Common myeloid progenitor, CD34-positive (primary cell): Measurements from ENCODE around the gene ZNF516.

ENCODE experiments used
- CTCF ChIA-PET: fragments of 350-600 bp; sonication (Branson Sonifier 250); formaldehyde crosslinking; loops from one replicate; lab custom pipeline; 2021; ENCODE audit warnings: antibody characterized with exemption; lab: Charles Lee
- POLR2A ChIA-PET: fragments of 350-600 bp; sonication (Branson Sonifier 250); formaldehyde crosslinking; loops from one replicate; lab custom pipeline; 2021; ENCODE audit warnings: antibody characterized with exemption; lab: Charles Lee
- DNase-seq, 3 donors: peaks; one replicate each; pipeline versions ENCODE4 v3.0.0 to v3.0.0-alpha.2; 2013
- H3K27ac ChIP-seq, 2 experiments: 1 replicate in 1 of 2; 2 replicates in 1 of 2; pipeline ENCODE4 v1.7.0; 2013; ENCODE audit warnings: inconsistent platforms in 2 of 2, low read length in 2 of 2, mild to moderate bottlenecking in 2 of 2, low read depth in 1 of 2, moderate library complexity in 1 of 2; ENCODE audit not compliant: severe bottlenecking in 2 of 2, insufficient read depth in 1 of 2, poor library complexity in 1 of 2
- H3K27me3 ChIP-seq, 5 experiments: replicated peaks in 2 of 5; 1 replicate in 3 of 5; 2 replicates in 2 of 5; pipeline versions ENCODE4 v1.6.1 to v1.7.0; 2013; ENCODE audit warnings: low read length in 4 of 5, mild to moderate bottlenecking in 2 of 5, moderate library complexity in 2 of 5, inconsistent platforms in 1 of 5; ENCODE audit not compliant: insufficient read depth in 5 of 5, control insufficient read depth in 4 of 5
- H3K36me3 ChIP-seq, 4 experiments: 1 replicate in 2 of 4; 2 replicates in 2 of 4; pipeline versions ENCODE4 v1.6.1 to v1.7.0; 2013; ENCODE audit warnings: low read length in 3 of 4, control low read depth in 1 of 4, mild to moderate bottlenecking in 1 of 4; ENCODE audit not compliant: control insufficient read depth in 4 of 4, insufficient read depth in 4 of 4
- H3K4me1 ChIP-seq, 4 experiments: 1 replicate in 3 of 4; 2 replicates in 1 of 4; pipeline versions ENCODE4 v1.6.1 to v1.7.1; 2013; ENCODE audit warnings: low read length in 3 of 4, mild to moderate bottlenecking in 3 of 4, control low read depth in 1 of 4, inconsistent platforms in 1 of 4, moderate library complexity in 1 of 4; ENCODE audit not compliant: control insufficient read depth in 4 of 4, insufficient read depth in 4 of 4; ENCODE audit errors: control extremely low read depth in 1 of 4
- H3K4me3 ChIP-seq, 7 experiments: 1 replicate in 4 of 7; 2 replicates in 3 of 7; pipeline versions ENCODE4 v1.5.1 to v1.7.0; 2013; ENCODE audit warnings: mild to moderate bottlenecking in 7 of 7, low read length in 6 of 7, moderate library complexity in 6 of 7, inconsistent platforms in 2 of 7, low read depth in 2 of 7, control low read depth in 1 of 7; ENCODE audit not compliant: insufficient read depth in 4 of 7, control insufficient read depth in 1 of 7; ENCODE audit errors: extremely low read depth in 1 of 7
- H3K9me3 ChIP-seq, 5 experiments: 1 replicate in 4 of 5; 2 replicates in 1 of 5; pipeline versions ENCODE4 v1.6.1 to v1.7.1; 2013; ENCODE audit warnings: low read length in 4 of 5, mild to moderate bottlenecking in 2 of 5, inconsistent platforms in 1 of 5, low read depth in 1 of 5, moderate library complexity in 1 of 5; ENCODE audit not compliant: control insufficient read depth in 4 of 5, insufficient read depth in 2 of 5; ENCODE audit errors: control extremely low read depth in 1 of 5
- WGBS: methylation state at CpG from one replicate; pipeline ENCODE4 v1.1.5; 2013; ENCODE audit not compliant: insufficient coverage; 5-methylcytosine and 5-hydroxymethylcytosine counted together

Gene ZNF516

DNA sequence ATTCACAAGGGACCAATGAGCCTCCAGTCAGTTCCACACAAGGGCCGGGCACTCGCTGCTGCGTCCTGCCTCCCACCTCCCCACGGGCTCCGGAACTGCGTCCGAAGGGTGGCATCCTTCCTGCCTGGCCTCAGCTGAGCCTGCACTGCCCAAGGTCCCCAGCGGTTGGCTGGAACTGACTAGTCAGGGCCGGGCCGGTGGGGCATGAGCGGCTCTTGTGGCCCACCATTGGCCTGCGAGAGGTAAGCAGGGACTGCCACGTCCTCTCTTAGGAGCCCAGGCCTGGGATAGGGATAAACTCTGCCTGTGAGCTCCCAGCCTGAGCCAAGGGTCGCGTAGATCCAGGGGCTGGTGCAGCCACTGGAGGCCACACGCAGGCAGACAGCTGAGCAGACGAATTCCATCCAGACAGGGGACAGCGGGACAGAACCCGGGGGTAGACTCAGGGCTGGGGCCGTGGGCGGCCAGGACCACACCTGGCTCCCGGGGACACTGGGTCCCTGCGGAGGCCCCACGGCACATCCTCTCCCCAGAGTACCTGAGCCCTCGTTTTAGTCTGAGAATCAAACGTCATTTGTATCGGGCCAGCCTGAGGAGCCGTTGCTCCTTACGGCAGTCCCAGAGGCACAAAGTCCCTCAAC lies 148.4 kb downstream of the ZNF516 start:
- H3K4me3 ChIP-seq, result no peak overlapping the region
- H3K27me3 ChIP-seq, result peaks cover 0 to under 1% (median 0%) of the 10 kb centered on the region in 5 experiments
- no peak overlapping the region for H3K27ac ChIP-seq
- POLR2A ChIA-PET, result no interaction called here
- no peaks in the 10 kb centered on the region for H3K36me3 ChIP-seq
- DNase-seq, result no peak
- CTCF ChIA-PET, result no interaction called here
- WGBS, result 98% methylated on average over 28 of the region's 29 CpGs
- peaks cover 0 to 2% (median 0%) of the 10 kb centered on the region in 4 experiments for H3K4me1 ChIP-seq
- no peaks in the 10 kb centered on the region for H3K9me3 ChIP-seq

DNA sequence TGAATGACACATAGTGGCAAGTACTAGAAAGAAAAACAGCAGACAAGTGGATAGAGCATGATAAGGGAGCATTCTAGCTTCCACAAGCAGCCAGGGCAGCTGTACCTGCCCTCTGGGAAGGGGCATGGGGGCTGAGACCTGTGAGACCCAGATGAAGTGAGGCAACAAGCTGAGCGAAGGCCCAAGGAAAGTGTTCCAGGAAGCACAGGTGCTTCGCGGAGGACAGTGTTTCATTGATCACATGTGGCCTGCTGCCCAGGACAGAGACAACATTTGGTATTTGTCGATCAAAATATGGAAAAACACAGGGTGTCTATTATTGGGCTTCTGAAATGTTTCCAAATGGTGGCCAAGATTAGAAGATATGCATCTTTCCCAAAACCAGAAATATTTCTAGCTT lies 149.1 kb downstream of the ZNF516 start:
- no peaks in the 10 kb centered on the region for H3K36me3 ChIP-seq
- H3K27me3 ChIP-seq, result peaks cover 0 to 4% (median 0%) of the 10 kb centered on the region in 5 experiments
- WGBS, result 96% methylated on average over 3 of the region's 4 CpGs
- no peak overlapping the region for H3K4me3 ChIP-seq
- peaks cover 0 to 2% (median 0%) of the 10 kb centered on the region in 4 experiments for H3K4me1 ChIP-seq
- ChIA-PET POLR2A (no interaction called here), CTCF (interaction anchor here (1.5 kb wide), 1 partner anchor 24 kb away, joined by 3 read pairs; no protein-coding TSS in a partner anchor)
- H3K9me3 ChIP-seq, result peaks cover 0 to 6% (median 0%) of the 10 kb centered on the region in 5 experiments
- H3K27ac ChIP-seq, result no peak overlapping the region
- DNase-seq, result no peak

DNA sequence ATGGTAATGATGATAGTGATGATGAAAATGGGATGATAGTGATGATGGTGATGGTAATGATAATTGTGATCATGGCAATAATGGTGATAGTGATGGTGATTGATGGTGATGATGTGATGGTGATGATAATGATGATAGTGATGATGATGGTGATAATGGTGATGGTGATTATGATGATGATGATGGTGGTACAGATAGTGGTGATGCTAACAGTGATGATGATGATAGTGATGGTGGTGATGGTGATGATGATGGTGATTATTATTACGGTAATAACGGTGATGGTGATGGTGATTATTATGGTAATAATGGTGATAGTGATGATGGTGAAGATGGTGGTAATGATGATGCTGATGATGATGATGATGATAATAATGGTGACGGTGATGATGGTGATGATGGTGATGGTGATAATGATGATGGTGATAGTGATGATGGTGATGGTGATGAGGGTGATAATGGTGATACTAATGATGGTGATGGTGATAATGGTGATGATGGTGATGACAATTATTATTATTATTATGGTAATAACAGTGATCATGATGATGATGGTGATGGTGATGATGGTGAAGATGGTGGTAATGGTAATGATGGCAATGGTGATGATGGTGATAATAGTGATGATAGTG lies 151.0 kb downstream of the ZNF516 start:
- peaks cover 0 to 4% (median 0%) of the 10 kb centered on the region in 5 experiments for H3K27me3 ChIP-seq
- no peak for DNase-seq
- 100% methylated on average over 3 of the region's 3 CpGs for WGBS
- no peak overlapping the region for H3K27ac ChIP-seq
- no peak overlapping the region for H3K4me3 ChIP-seq
- H3K4me1 ChIP-seq, result peaks cover 0 to 2% (median 0%) of the 10 kb centered on the region in 4 experiments
- peaks cover 2 to 15% (median 5%) of the 10 kb centered on the region in 5 experiments for H3K9me3 ChIP-seq
- ChIA-PET POLR2A (no interaction called here), CTCF (no interaction called here)
- no peaks in the 10 kb centered on the region for H3K36me3 ChIP-seq

DNA sequence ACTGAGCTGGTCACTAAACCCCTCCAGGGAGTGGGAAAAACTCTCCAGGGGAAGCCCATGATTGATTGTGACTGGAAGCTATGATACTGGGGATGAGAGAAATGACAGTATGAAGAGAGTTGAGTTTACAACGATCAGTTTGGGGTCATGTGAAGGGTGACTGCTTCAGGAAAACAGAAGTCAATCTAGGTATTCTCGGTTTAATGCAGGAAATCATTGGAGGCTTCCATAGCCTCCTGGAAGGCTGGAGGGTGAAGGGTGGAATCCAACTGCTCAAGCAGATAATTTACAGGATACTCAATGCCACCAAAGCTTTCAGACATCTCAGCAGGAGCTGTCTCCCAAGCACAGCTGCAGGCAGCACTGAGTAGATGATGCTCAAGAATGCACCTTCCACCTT lies 154.6 kb downstream of the ZNF516 start:
- CTCF ChIA-PET, result no interaction called here
- 100% methylated on average over 1 of the region's 2 CpGs for WGBS
- Histone ChIP-seq H3K27ac (no peak overlapping the region), H3K27me3 (peaks cover 0 to 4% (median 0%) of the 10 kb centered on the region in 5 experiments), H3K4me3 (no peak overlapping the region), H3K9me3 (peaks cover 2 to 15% (median 5%) of the 10 kb centered on the region in 5 experiments), H3K36me3 (no peaks in the 10 kb centered on the region), H3K4me1 (no peaks in the 10 kb centered on the region)
- POLR2A ChIA-PET, result no interaction called here
- no peak for DNase-seq

DNA sequence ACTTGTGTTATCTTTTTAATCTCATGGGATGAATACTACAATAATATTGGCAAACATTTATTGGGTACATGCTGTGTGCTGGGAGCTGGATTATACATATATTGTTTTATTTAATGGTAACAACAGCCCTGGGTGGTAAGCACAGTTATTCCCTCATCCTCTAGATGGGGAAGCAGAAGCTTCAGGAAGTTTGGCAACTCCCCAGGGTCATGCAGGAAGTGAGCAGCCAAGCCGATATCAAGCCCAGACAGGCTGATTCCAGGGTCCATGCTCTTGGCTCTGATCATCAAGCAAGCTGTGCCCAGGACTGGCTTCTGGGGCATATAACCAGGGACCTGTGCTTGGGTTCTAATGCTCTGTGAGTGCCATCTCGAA lies 155.8 kb downstream of the ZNF516 start:
- Histone ChIP-seq H3K9me3 (peaks cover 2 to 15% (median 5%) of the 10 kb centered on the region in 5 experiments), H3K4me1 (no peaks in the 10 kb centered on the region), H3K36me3 (no peaks in the 10 kb centered on the region), H3K4me3 (no peak overlapping the region), H3K27ac (no peak overlapping the region), H3K27me3 (peaks cover 0 to 4% (median 0%) of the 10 kb centered on the region in 5 experiments)
- 89% methylated on average over 2 of the region's 2 CpGs for WGBS
- ChIA-PET POLR2A (no interaction called here), CTCF (no interaction called here)
- DNase-seq, result no peak

DNA sequence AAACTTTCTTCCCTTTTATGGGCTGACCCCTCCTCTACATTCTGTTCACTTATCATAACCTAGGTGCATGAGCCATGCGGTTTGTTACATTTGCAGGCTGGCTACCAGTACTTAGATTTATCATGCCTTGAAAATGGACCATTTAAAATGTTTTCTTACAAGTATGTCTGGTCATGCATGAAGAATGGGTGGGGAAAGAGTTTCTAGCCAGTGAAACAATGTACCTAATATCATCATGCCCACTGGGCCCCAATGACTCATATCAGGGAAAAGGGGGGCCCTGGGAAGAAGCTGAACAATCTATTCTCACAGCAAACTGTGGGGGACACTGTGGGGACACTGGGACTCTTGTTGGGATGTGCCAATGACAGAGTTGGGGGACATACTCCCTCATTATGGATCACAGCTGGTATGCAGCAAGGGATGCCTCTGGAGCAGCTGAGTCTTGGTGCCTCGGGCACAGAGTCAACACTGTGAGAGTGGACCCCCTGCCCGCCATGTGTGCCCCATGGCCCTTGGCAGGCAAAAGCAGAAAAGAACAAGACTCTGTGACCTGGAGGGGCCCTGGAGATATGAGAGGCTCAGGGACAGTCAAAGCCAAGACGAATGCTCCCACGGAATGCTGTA lies 156.3 kb downstream of the ZNF516 start:
- ChIA-PET POLR2A (no interaction called here), CTCF (no interaction called here)
- no peak for DNase-seq
- H3K27ac ChIP-seq, result no peak overlapping the region
- peaks cover 4 to 15% (median 5%) of the 10 kb centered on the region in 5 experiments for H3K9me3 ChIP-seq
- no peak overlapping the region for H3K4me3 ChIP-seq
- peaks cover 0 to 4% (median 0%) of the 10 kb centered on the region in 5 experiments for H3K27me3 ChIP-seq
- no peaks in the 10 kb centered on the region for H3K36me3 ChIP-seq
- no peaks in the 10 kb centered on the region for H3K4me1 ChIP-seq
- 94% methylated on average over 3 of the region's 5 CpGs for WGBS

GRCh38 chr18:76338088-76338487 lies 157.0 kb downstream of the ZNF516 start:
- 95% methylated on average over 8 of the region's 9 CpGs for WGBS
- DNase-seq, result no peak
- Histone ChIP-seq H3K27me3 (peaks cover 0 to 4% (median 0%) of the 10 kb centered on the region in 5 experiments), H3K4me3 (no peak overlapping the region), H3K27ac (no peak overlapping the region), H3K36me3 (no peaks in the 10 kb centered on the region), H3K9me3 (peaks cover 4 to 15% (median 5%) of the 10 kb centered on the region in 5 experiments), H3K4me1 (no peaks in the 10 kb centered on the region)
- ChIA-PET POLR2A (no interaction called here), CTCF (no interaction called here)
